Gastroesophageal sphincter (tissue), 4 donors: Measurements from ENCODE around the gene P2RX1. TPM values are rescaled to one million over a fixed set of nuclear protein-coding genes. Genes with fewer than 3 reads are reported as not detected.

ENCODE experiments used
- ATAC-seq: fragments of 150-250 bp; one replicate; pipeline ENCODE4 v1.9.1; 2016; ENCODE audit warnings: mild to moderate bottlenecking, moderate library complexity
- H3K27ac ChIP-seq, 4 donors: fragments of 200-600 bp; sonication (generic) in 3 of 4; 1 replicate in 3 of 4; 2 replicates in 1 of 4; pipeline ENCODE4 v1.5.1; 2016 to 2019
- H3K27me3 ChIP-seq: fragments of 200-600 bp; sonication (generic); one replicate; pipeline ENCODE4 v1.5.1; 2019
- H3K36me3 ChIP-seq, 2 donors: fragments of 200-600 bp; sonication (generic); one replicate each; pipeline ENCODE4 v1.5.1; 2019; ENCODE audit warnings: control low read depth in 1 of 2
- H3K4me1 ChIP-seq, 3 donors: fragments of 200-600 bp; sonication (generic); 1 replicate in 2 of 3; 2 replicates in 1 of 3; pipeline ENCODE4 v1.5.1; 2016 to 2019; ENCODE audit warnings: control low read depth in 2 of 3
- H3K4me3 ChIP-seq, 2 donors: fragments of 200-600 bp; sonication (generic); one replicate each; pipeline ENCODE4 v1.5.1; 2019; ENCODE audit warnings: mild to moderate bottlenecking in 1 of 2, moderate library complexity in 1 of 2
- H3K9me3 ChIP-seq, 3 donors: fragments of 200-600 bp; sonication (generic); one replicate each; pipeline ENCODE4 v1.5.1; 2017 to 2019; ENCODE audit warnings: control low read depth in 2 of 3
- CTCF ChIP-seq, 4 experiments: fragments of 200-600 bp in 2 of 4; fragments of 450-650 bp in 2 of 4; sonication (generic) in 1 of 4; IDR thresholded peaks; one replicate each; pipeline ENCODE4 v1.5.1; 2017 to 2019; ENCODE audit warnings: antibody characterized with exemption in 4 of 4, mild to moderate bottlenecking in 2 of 4, moderate library complexity in 2 of 4
- EP300 ChIP-seq: sonication (generic); formaldehyde crosslinking; IDR thresholded peaks from one replicate; pipeline ENCODE4 v1.6.1; 2017; ENCODE audit warnings: antibody characterized with exemption, mild to moderate bottlenecking
- POLR2A ChIP-seq, 2 donors: fragments of 450-650 bp; IDR thresholded peaks; one replicate each; pipeline ENCODE4 v1.6.1; 2017; ENCODE audit warnings: antibody characterized with exemption in 2 of 2, mild to moderate bottlenecking in 2 of 2, moderate library complexity in 1 of 2
- POLR2AphosphoS5 ChIP-seq: sonication (generic); formaldehyde crosslinking; IDR thresholded peaks from one replicate; pipeline ENCODE4 v1.6.1; 2017; ENCODE audit warnings: antibody characterized with exemption
- WGBS, 2 donors: methylation state at CpG; one replicate each; pipeline ENCODE4 v1.1.5; 2018; ENCODE audit warnings: low coverage in 1 of 2; 5-methylcytosine and 5-hydroxymethylcytosine counted together
- total RNA-seq, 4 donors: library from RNA; depleted of rRNA; stranded (reverse); fragments of >200 nt; gene quantifications; one replicate each; pipeline ENCODE4 v1.1.0, GENCODE V29; 2016

Gene P2RX1
- total RNA-seq, 4 donors from 2014 or later: 1.6 to 11.6 (median 3.2) TPM

GRCh38 chr17:3940965-3941698 is 24.9 kb upstream of the P2RX1 start:
- no peak for ATAC-seq
- Histone ChIP-seq H3K27ac (no peak overlapping the region), H3K36me3 (peaks cover 0 to 43% of the 10 kb centered on the region in 2 donors), H3K9me3 (no peaks in the 10 kb centered on the region), H3K4me3 (no peak overlapping the region), H3K4me1 (peaks cover 0 to 24% (median 0%) of the 10 kb centered on the region in 3 donors), H3K27me3 (no peaks in the 10 kb centered on the region)
- WGBS, 2 donors: 71 to 88% methylated on average over 5 to 7 of the region's 48 CpGs
- TF ChIP-seq POLR2A (IDR thresholded peaks at IDR 0.05) (no peak), POLR2AphosphoS5 (no peak), CTCF (IDR thresholded peaks at IDR 0.05) (no peak)

GRCh38 chr17:3937359-3937758 is 21.1 kb upstream of the P2RX1 start:
- peaks cover 0 to 45% of the 10 kb centered on the region in 2 donors for H3K36me3 ChIP-seq
- H3K27me3 ChIP-seq: no peaks in the 10 kb centered on the region
- WGBS, 2 donors: 80 to 100% methylated on average over 2 to 4 of the region's 17 CpGs
- H3K4me1 ChIP-seq: no peaks in the 10 kb centered on the region
- ATAC-seq: no peak
- TF ChIP-seq EP300: no peak
- TF ChIP-seq CTCF (IDR thresholded peaks at IDR 0.05): no peak
- TF ChIP-seq POLR2A (IDR thresholded peaks at IDR 0.05): no peak
- TF ChIP-seq POLR2AphosphoS5: no peak
- H3K9me3 ChIP-seq: no peaks in the 10 kb centered on the region
- no peak overlapping the region for H3K4me3 ChIP-seq
- H3K27ac ChIP-seq: no peak overlapping the region

- WGBS, 2 donors: no CpG with 5 or more reads among the region's 9 CpGs
- no peaks in the 10 kb centered on the region for H3K9me3 ChIP-seq
- no peaks in the 10 kb centered on the region for H3K27me3 ChIP-seq
- no peaks in the 10 kb centered on the region for H3K4me1 ChIP-seq
- peaks cover 0 to 33% of the 10 kb centered on the region in 2 donors for H3K36me3 ChIP-seq
- no peak overlapping the region for H3K27ac ChIP-seq
- TF ChIP-seq POLR2A (IDR thresholded peaks at IDR 0.05) (no peak), POLR2AphosphoS5 (no peak), CTCF (IDR thresholded peaks at IDR 0.05) (no peak), EP300 (no peak)
- no peak overlapping the region for H3K4me3 ChIP-seq
- no peak for ATAC-seq
These were observed 19.6 kb upstream of the P2RX1 start for GRCh38 chr17:3935825-3936355.

- no peak for TF ChIP-seq POLR2AphosphoS5
- TF ChIP-seq CTCF (IDR thresholded peaks at IDR 0.05): peak in 3 of 4 experiments; percentile 51 to 77 (median 72)
These were observed 18.9 kb upstream of the P2RX1 start for GRCh38 chr17:3935140-3935542.

GRCh38 chr17:3929764-3930163 is 13.5 kb upstream of the P2RX1 start:
- H3K27me3 ChIP-seq: no peaks in the 10 kb centered on the region
- peaks cover 0 to 6% (median 0%) of the 10 kb centered on the region in 3 donors for H3K4me1 ChIP-seq
- no peak overlapping the region for H3K27ac ChIP-seq
- H3K36me3 ChIP-seq: peaks cover 0 to 10% of the 10 kb centered on the region in 2 donors
- no peak overlapping the region for H3K4me3 ChIP-seq
- 88% methylated on average over 1 of the region's 1 CpG; no CpG with 5 or more reads in 1 of the 2 donors for WGBS, 2 donors
- no peak for ATAC-seq
- no peaks in the 10 kb centered on the region for H3K9me3 ChIP-seq
- TF ChIP-seq POLR2A (IDR thresholded peaks at IDR 0.05) (no peak), POLR2AphosphoS5 (no peak), EP300 (no peak), CTCF (IDR thresholded peaks at IDR 0.05) (no peak)

More at GRCh38 chr17:3935140-3935542, 18.9 kb upstream of the P2RX1 start:
- Histone ChIP-seq H3K27ac (no peak overlapping the region), H3K4me3 (no peak overlapping the region), H3K27me3 (no peaks in the 10 kb centered on the region), H3K4me1 (no peaks in the 10 kb centered on the region), H3K36me3 (peaks cover 0 to 31% of the 10 kb centered on the region in 2 donors), H3K9me3 (no peaks in the 10 kb centered on the region)
- 15% methylated on average over 6 of the region's 10 CpGs; no CpG with 5 or more reads in 1 of the 2 donors for WGBS, 2 donors
- ATAC-seq: peak; percentile 71
